WTC11 (cell line): ENCODE data around the gene ANKRD27. TPM values are rescaled to one million over a fixed set of nuclear protein-coding genes. Genes with fewer than 3 reads are reported as not detected.
A peak's percentile ranks its signal among the peaks of the same experiment; 100 is the strongest.
"Not testable (repeated sequence)": the region's sequence is repeated elsewhere in the genome, so short reads cannot be mapped to it uniquely, and the experiment has no call there.

ENCODE experiments used
- ATAC-seq: fragments of 200-7000 bp; cut with Tn5 transposase; 2 replicates; pipeline ENCODE4 v1.10.0; 2021; ENCODE audit warnings: mild to moderate bottlenecking, moderate library complexity
- CTCF ChIA-PET: fragments of 300-600 bp; sonication (Branson Sonifier 250); formaldehyde crosslinking; loops from one replicate; lab custom pipeline; 2021; ENCODE audit warnings: antibody characterized with exemption; lab: Charles Lee
- POLR2A ChIA-PET: fragments of 350-600 bp; sonication (Branson Sonifier 250); formaldehyde crosslinking; loops from one replicate; lab custom pipeline; 2021; ENCODE audit warnings: antibody characterized with exemption; lab: Charles Lee
- DNase-seq: peaks from one replicate; pipeline ENCODE4 v3.0.0; 2021; ENCODE audit warnings: low spot score
- H3K27ac Mint-ChIP-seq: 2 replicates; pipeline ENCODE4 v1.8.0; 2021; ENCODE audit warnings: mixed read lengths
- H3K27me3 Mint-ChIP-seq: 2 replicates; pipeline ENCODE4 v1.8.0; 2021; ENCODE audit warnings: low read depth, mild to moderate bottlenecking, moderate library complexity, mixed read lengths
- H3K36me3 Mint-ChIP-seq: 2 replicates; pipeline ENCODE4 v1.8.0; 2021; ENCODE audit warnings: mixed read lengths
- H3K4me1 Mint-ChIP-seq: 2 replicates; pipeline ENCODE4 v1.8.0; 2022; ENCODE audit warnings: mixed read lengths
- H3K4me3 Mint-ChIP-seq: 2 replicates; pipeline ENCODE4 v1.8.0; 2021; ENCODE audit warnings: mild to moderate bottlenecking, moderate library complexity, mixed read lengths
- H3K9me3 Mint-ChIP-seq: 2 replicates; pipeline ENCODE4 v1.8.0; 2021; ENCODE audit warnings: mixed read lengths
- CREM ChIP-seq: sonication (generic); formaldehyde crosslinking; IDR thresholded peaks from 2 replicates; pipeline ENCODE4 v1.8.1; 2022; ENCODE audit warnings: mild to moderate bottlenecking, missing genetic modification reagents, moderate library complexity
- ESRRA ChIP-seq: sonication (generic); formaldehyde crosslinking; IDR thresholded peaks from 2 replicates; pipeline ENCODE4 v1.8.1; 2022; ENCODE audit warnings: mild to moderate bottlenecking, missing genetic modification reagents, borderline replicate concordance
- GABPB1 ChIP-seq: sonication (generic); formaldehyde crosslinking; IDR thresholded peaks from 2 replicates; pipeline ENCODE4 v1.8.1; 2023; ENCODE audit warnings: mild to moderate bottlenecking, missing genetic modification reagents
- RELA ChIP-seq: sonication (generic); formaldehyde crosslinking; IDR thresholded peaks from 2 replicates; pipeline ENCODE4 v1.8.1; 2022; ENCODE audit warnings: missing genetic modification reagents, mild to moderate bottlenecking, borderline replicate concordance
- TCF7 ChIP-seq: sonication (generic); formaldehyde crosslinking; IDR thresholded peaks from 2 replicates; pipeline ENCODE4 v1.8.0; 2022; ENCODE audit warnings: mild to moderate bottlenecking, low read depth, missing genetic modification reagents, moderate library complexity
- total RNA-seq: library from RNA; stranded (reverse); gene quantifications from 3 replicates; pipeline ENCODE4 v1.2.3, GENCODE V29; 2021
- TF ChIP-seq, protein P1 (sequence below): sonication (generic); formaldehyde crosslinking; IDR thresholded peaks from 2 replicates; pipeline ENCODE4 v1.8.1; 2023; ENCODE audit warnings: mild to moderate bottlenecking, missing genetic modification reagents, moderate library complexity
- TF ChIP-seq, protein P2 (sequence below): sonication (generic); formaldehyde crosslinking; IDR thresholded peaks from 2 replicates; pipeline ENCODE4 v1.8.1; 2022; ENCODE audit warnings: low read depth, mild to moderate bottlenecking, moderate library complexity, missing genetic modification reagents, borderline replicate concordance

The ANKRD27 gene
- total RNA-seq, 1 experiment from 2014 or later: 48.6 TPM

DNA sequence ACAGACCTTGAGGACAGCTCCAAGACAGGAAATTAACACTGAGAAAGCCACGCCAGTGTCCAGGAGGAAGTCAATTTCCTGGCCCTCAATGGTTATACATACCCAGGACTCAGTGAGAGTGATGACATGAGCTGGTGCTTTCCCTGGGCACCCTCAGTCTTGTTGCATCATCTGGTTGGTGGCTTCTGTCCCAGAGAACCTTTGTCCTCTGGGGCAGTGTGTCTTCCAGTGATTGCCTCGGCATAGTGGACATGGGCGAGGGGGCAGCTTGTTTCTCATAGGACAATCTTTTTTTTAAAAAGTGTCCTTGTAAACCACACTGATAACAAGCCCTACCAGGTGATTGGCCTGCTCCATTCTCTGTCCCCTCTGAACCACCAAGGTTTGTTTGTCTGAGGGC, 21.8 kb upstream of the ANKRD27 start:
- Mint-ChIP-seq H3K4me1 (peaks cover 30% of the 10 kb centered on the region), H3K27me3 (peaks cover 49% of the 10 kb centered on the region), H3K36me3 (peaks cover 20% of the 10 kb centered on the region), H3K9me3 (peaks cover 18% of the 10 kb centered on the region)
- DNase-seq, H3K4me3 Mint-ChIP-seq, H3K27ac Mint-ChIP-seq, CTCF ChIA-PET, ATAC-seq, POLR2A ChIA-PET: not testable (repeated sequence)
- peak; percentile 91 for TF ChIP-seq GABPB1

DNA sequence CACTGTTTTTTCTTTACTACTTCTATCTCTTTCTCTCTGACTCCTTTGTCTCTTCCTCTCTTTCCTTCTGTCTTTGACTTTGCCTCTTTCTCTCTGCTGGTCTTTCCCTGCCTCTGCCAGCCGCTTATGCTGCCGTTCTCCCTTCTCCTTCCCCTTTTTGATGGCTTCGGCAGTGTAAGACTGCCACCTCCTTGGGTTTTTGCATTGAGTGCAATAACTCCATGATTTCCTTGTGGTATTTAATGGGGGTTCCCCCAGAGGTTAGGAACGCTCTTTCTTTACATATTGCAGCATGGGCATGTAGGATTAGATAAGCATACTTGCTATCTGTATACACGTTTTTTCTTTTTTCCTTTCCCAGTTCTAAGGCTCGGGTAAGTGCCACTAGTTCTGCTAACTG, 20.5 kb upstream of the ANKRD27 start:
- peaks cover 31% of the 10 kb centered on the region for H3K4me1 Mint-ChIP-seq
- CTCF ChIA-PET, DNase-seq, H3K4me3 Mint-ChIP-seq, ATAC-seq, H3K27ac Mint-ChIP-seq, POLR2A ChIA-PET: not testable (repeated sequence)
- peaks cover 20% of the 10 kb centered on the region for H3K36me3 Mint-ChIP-seq
- peaks cover 18% of the 10 kb centered on the region for H3K9me3 Mint-ChIP-seq
- peaks cover 48% of the 10 kb centered on the region for H3K27me3 Mint-ChIP-seq

DNA sequence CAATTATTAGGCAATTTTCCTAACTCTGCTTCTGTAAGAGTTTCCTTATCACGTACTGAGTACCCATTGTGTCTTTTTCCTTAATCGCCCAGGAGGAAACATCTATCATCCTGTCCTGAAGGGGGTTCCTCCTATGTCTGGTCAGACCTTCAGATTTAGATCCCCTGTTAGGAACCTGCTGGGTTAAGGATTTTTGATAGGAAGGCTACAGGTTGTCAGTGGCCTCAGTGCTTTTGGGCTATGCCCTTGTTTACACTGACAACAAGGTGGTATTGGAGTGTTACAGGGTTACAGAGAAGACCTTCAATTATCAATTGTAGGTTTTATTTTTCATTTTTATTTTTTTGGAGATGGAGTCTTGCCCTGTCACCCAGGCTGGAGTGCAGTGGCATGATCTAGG, 19.9 kb upstream of the ANKRD27 start:
- Mint-ChIP-seq H3K9me3 (peaks cover 14% of the 10 kb centered on the region), H3K4me1 (peaks cover 31% of the 10 kb centered on the region), H3K36me3 (peaks cover 13% of the 10 kb centered on the region), H3K27me3 (peaks cover 41% of the 10 kb centered on the region)
- DNase-seq, ATAC-seq, POLR2A ChIA-PET, H3K4me3 Mint-ChIP-seq, H3K27ac Mint-ChIP-seq, CTCF ChIA-PET: not testable (repeated sequence)

DNA sequence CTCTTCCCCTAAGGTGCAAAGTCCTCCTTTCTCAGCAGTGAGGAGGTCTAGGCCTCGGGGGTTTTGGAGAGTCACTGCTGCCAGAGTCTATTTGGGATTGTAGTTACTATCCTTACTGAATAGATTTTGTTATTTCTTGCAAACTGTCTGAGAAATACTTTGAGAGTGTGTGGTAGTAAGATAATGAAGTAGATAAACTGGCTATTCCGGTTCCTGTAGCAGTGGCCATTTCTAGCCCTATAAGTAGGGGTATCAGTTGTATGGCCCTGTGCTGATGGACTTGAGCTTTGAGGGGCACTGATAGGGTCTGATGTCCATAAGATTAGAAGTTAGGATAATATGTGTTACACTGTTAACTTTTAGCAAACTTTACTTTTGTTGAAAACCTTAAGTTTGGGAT, 19.3 kb upstream of the ANKRD27 start:
- POLR2A ChIA-PET, H3K27ac Mint-ChIP-seq, DNase-seq, ATAC-seq, CTCF ChIA-PET, H3K36me3 Mint-ChIP-seq, H3K4me3 Mint-ChIP-seq: not testable (repeated sequence)
- H3K9me3 Mint-ChIP-seq: peaks cover 10% of the 10 kb centered on the region
- H3K4me1 Mint-ChIP-seq: peaks cover 31% of the 10 kb centered on the region
- H3K27me3 Mint-ChIP-seq: peaks cover 37% of the 10 kb centered on the region

DNA sequence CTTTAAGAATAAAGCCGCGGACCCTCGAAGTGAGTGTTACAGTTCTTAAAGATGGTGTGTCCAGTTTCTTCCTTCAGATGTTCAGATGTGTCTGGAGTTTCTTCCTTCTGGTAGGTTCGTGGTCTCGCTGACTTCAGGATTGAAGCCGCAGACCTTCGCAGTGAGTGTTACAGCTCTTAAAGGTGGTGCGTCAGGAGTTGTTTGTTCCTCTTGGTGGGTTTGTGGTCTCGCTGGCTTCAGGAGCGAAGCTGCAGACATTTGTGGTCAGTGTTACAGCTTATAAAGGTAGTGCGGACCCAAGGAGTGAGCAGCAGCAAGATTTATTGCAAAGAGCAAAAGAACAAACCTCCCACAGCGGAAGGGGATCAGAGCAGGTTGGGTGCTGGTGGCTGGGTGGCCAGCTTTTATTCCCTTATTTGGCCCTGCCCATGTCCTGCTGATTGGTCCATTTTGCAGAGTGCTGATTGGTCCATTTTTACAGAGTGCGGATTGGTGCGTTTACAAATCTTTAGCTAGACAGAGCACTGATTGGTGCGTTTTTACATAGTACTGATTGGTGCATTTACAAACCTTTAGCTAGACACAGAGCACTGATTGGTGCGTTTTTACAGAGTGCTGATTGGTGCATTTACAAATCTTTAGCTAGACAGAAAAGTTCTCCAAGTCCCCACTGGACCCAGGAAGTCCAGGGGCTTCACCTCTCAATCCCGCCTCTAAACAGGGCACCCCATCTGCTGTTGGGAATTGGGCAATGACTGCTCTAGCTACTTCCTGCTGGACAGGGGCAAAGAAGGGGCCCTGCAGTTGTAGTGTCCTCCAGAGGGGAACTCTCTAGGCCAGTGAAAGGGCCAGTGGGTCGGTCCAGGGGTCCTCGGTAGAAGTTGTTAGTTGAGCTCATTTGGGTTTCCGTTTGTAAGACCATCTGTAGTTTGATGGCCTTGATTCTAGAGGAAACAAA, 18.4 kb upstream of the ANKRD27 start:
- ATAC-seq, CTCF ChIA-PET, DNase-seq, H3K36me3 Mint-ChIP-seq, H3K27ac Mint-ChIP-seq: not testable (repeated sequence)
- Mint-ChIP-seq H3K4me3 (peak overlapping the region; percentile 59), H3K9me3 (peaks cover 10% of the 10 kb centered on the region), H3K27me3 (peaks cover 33% of the 10 kb centered on the region), H3K4me1 (peaks cover 23% of the 10 kb centered on the region)
- POLR2A ChIA-PET: interaction anchor here (0.8 kb wide), 1 partner anchor 19 kb away, joined by 4 read pairs; no protein-coding TSS in a partner anchor

DNA sequence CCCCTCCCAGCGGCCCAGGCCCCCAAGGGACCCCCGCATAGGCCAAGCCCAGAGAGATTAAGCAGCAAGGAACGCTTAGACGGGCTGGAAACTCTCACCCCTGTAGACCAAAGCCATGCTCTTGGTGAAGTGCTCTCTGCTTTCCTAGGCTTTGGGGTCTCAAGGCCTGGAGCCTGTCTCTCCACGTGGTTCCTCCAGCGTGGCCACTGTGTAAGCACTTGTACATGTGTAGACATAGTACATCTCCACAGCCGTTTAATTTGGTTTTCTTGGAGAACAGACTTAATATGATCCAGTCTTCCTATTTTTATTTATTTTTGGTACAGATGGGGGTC, 17.7 kb upstream of the ANKRD27 start:
- H3K27me3 Mint-ChIP-seq: peaks cover 33% of the 10 kb centered on the region
- H3K4me1 Mint-ChIP-seq: peaks cover 15% of the 10 kb centered on the region
- CTCF ChIA-PET: no interaction called here
- H3K27ac Mint-ChIP-seq: no peak overlapping the region
- H3K4me3 Mint-ChIP-seq: peak overlapping the region; percentile 59
- DNase-seq: no peak
- peaks cover 5% of the 10 kb centered on the region for H3K36me3 Mint-ChIP-seq
- peaks cover 10% of the 10 kb centered on the region for H3K9me3 Mint-ChIP-seq
- no peak for ATAC-seq
- POLR2A ChIA-PET: interaction anchor here (0.8 kb wide), 1 partner anchor 19 kb away, joined by 4 read pairs; no protein-coding TSS in a partner anchor
- TF ChIP-seq, protein P1, sequence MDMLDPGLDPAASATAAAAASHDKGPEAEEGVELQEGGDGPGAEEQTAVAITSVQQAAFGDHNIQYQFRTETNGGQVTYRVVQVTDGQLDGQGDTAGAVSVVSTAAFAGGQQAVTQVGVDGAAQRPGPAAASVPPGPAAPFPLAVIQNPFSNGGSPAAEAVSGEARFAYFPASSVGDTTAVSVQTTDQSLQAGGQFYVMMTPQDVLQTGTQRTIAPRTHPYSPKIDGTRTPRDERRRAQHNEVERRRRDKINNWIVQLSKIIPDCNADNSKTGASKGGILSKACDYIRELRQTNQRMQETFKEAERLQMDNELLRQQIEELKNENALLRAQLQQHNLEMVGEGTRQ: no peak
- no peak for TF ChIP-seq RELA
- TF ChIP-seq ESRRA (CRISPR knock-in tag): no peak
- TF ChIP-seq, protein P2, sequence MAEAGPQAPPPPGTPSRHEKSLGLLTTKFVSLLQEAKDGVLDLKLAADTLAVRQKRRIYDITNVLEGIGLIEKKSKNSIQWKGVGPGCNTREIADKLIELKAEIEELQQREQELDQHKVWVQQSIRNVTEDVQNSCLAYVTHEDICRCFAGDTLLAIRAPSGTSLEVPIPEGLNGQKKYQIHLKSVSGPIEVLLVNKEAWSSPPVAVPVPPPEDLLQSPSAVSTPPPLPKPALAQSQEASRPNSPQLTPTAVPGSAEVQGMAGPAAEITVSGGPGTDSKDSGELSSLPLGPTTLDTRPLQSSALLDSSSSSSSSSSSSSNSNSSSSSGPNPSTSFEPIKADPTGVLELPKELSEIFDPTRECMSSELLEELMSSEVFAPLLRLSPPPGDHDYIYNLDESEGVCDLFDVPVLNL (CRISPR knock-in tag): no peak
- TF ChIP-seq TCF7 (CRISPR knock-in tag): no peak
- TF ChIP-seq CREM (CRISPR knock-in tag): no peak
- TF ChIP-seq, all 79 proteins: peak for 0
